HEK293 (cell line): ENCODE results near the gene CHRNA4.

ENCODE experiments used
- ZBTB8A ChIP-seq: fragments of 450-650 bp; formaldehyde crosslinking; IDR thresholded peaks from 2 replicates; pipeline ENCODE4 v1.5.1; 2016; ENCODE audit warnings: missing biosample characterization, missing genetic modification characterization
- ZNF211 ChIP-seq: fragments of 450-650 bp; formaldehyde crosslinking; IDR thresholded peaks from 2 replicates; pipeline ENCODE4 v1.5.1; 2016; ENCODE audit warnings: low read depth, missing biosample characterization, missing genetic modification characterization
- ZNF24 ChIP-seq: fragments of 450-650 bp; formaldehyde crosslinking; IDR thresholded peaks from 2 replicates; pipeline ENCODE4 v1.5.1; 2016; ENCODE audit warnings: missing biosample characterization, missing genetic modification characterization
- ZNF426 ChIP-seq: fragments of 450-650 bp; formaldehyde crosslinking; IDR thresholded peaks from 2 replicates; pipeline ENCODE4 v1.5.1; 2017; ENCODE audit warnings: missing biosample characterization, missing genetic modification characterization, mild to moderate bottlenecking, inconsistent platforms, moderate library complexity
- ZNF660 ChIP-seq: fragments of 450-650 bp; IDR thresholded peaks from 2 replicates; pipeline ENCODE4 v1.5.1; 2018; ENCODE audit warnings: missing biosample characterization, mild to moderate bottlenecking, missing genetic modification characterization
- ZNF777 ChIP-seq: fragments of 450-650 bp; formaldehyde crosslinking; IDR thresholded peaks from 2 replicates; pipeline ENCODE4 v1.5.1; 2017; ENCODE audit warnings: missing biosample characterization, missing genetic modification characterization, borderline replicate concordance
- ZNF791 ChIP-seq: fragments of 450-650 bp; formaldehyde crosslinking; IDR thresholded peaks from 2 replicates; pipeline ENCODE4 v1.5.1; 2016; ENCODE audit warnings: missing biosample characterization, missing genetic modification characterization
- TF ChIP-seq, protein P1 (sequence below): fragments of 450-650 bp; formaldehyde crosslinking; conservative IDR thresholded peaks from 2 replicates; pipeline ENCODE4 v1.5.1; 2016; ENCODE audit warnings: low read depth, missing biosample characterization, missing genetic modification characterization
- TF ChIP-seq, protein P2 (sequence below): fragments of 450-650 bp; formaldehyde crosslinking; IDR thresholded peaks from 2 replicates; pipeline ENCODE4 v1.5.1; 2016; ENCODE audit warnings: missing biosample characterization, missing genetic modification characterization
- TF ChIP-seq, protein P3 (sequence below): fragments of 450-650 bp; formaldehyde crosslinking; IDR thresholded peaks from 2 replicates; pipeline ENCODE4 v1.5.1; 2016; ENCODE audit warnings: missing biosample characterization, missing genetic modification characterization
- TF ChIP-seq, protein P4 (sequence below): fragments of 450-650 bp; formaldehyde crosslinking; IDR thresholded peaks from 2 replicates; pipeline ENCODE4 v1.5.1; 2017; ENCODE audit warnings: missing biosample characterization, missing genetic modification characterization
- TF ChIP-seq, protein P5 (sequence below): fragments of 450-650 bp; formaldehyde crosslinking; IDR thresholded peaks from 2 replicates; pipeline ENCODE4 v1.5.1; 2017; ENCODE audit warnings: missing biosample characterization, missing genetic modification characterization

DNA sequence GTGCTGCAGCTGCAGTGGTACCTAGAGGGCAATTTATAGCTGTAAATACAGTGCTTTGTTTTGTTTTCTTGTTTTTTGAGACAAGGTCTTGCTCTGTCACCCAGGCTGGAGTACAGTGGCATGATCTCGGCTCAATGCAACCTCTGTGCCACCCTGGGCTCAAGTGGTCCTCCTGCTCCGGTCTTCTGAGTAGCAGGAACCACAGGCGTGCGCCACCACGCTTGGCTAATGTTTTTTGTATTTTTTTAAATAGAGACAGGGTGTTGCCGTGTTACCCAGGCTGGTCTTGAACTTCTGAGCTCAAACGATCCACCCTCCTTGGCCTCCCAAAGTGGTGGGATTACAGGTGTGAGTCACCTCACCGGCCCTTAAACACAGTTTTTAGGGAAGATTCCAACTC is 26.8 kb downstream of the CHRNA4 start:
- TF ChIP-seq, protein P1, sequence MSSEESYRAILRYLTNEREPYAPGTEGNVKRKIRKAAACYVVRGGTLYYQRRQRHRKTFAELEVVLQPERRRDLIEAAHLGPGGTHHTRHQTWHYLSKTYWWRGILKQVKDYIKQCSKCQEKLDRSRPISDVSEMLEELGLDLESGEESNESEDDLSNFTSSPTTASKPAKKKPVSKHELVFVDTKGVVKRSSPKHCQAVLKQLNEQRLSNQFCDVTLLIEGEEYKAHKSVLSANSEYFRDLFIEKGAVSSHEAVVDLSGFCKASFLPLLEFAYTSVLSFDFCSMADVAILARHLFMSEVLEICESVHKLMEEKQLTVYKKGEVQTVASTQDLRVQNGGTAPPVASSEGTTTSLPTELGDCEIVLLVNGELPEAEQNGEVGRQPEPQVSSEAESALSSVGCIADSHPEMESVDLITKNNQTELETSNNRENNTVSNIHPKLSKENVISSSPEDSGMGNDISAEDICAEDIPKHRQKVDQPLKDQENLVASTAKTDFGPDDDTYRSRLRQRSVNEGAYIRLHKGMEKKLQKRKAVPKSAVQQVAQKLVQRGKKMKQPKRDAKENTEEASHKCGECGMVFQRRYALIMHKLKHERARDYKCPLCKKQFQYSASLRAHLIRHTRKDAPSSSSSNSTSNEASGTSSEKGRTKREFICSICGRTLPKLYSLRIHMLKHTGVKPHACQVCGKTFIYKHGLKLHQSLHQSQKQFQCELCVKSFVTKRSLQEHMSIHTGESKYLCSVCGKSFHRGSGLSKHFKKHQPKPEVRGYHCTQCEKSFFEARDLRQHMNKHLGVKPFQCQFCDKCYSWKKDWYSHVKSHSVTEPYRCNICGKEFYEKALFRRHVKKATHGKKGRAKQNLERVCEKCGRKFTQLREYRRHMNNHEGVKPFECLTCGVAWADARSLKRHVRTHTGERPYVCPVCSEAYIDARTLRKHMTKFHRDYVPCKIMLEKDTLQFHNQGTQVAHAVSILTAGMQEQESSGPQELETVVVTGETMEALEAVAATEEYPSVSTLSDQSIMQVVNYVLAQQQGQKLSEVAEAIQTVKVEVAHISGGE (tag by site-specific recombination) = no peak
- TF ChIP-seq ZNF777 (tag by site-specific recombination) (no peak), ZBTB8A (tag by site-specific recombination) (no peak), ZNF791 (tag by site-specific recombination) (no peak), ZNF660 (tag by site-specific recombination) (no peak), ZNF426 (no peak), ZNF211 (no peak), ZNF24 (tag by site-specific recombination) (no peak)
- TF ChIP-seq, protein P2, sequence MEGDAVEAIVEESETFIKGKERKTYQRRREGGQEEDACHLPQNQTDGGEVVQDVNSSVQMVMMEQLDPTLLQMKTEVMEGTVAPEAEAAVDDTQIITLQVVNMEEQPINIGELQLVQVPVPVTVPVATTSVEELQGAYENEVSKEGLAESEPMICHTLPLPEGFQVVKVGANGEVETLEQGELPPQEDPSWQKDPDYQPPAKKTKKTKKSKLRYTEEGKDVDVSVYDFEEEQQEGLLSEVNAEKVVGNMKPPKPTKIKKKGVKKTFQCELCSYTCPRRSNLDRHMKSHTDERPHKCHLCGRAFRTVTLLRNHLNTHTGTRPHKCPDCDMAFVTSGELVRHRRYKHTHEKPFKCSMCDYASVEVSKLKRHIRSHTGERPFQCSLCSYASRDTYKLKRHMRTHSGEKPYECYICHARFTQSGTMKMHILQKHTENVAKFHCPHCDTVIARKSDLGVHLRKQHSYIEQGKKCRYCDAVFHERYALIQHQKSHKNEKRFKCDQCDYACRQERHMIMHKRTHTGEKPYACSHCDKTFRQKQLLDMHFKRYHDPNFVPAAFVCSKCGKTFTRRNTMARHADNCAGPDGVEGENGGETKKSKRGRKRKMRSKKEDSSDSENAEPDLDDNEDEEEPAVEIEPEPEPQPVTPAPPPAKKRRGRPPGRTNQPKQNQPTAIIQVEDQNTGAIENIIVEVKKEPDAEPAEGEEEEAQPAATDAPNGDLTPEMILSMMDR (tag by site-specific recombination) = no peak
- TF ChIP-seq, protein P3, sequence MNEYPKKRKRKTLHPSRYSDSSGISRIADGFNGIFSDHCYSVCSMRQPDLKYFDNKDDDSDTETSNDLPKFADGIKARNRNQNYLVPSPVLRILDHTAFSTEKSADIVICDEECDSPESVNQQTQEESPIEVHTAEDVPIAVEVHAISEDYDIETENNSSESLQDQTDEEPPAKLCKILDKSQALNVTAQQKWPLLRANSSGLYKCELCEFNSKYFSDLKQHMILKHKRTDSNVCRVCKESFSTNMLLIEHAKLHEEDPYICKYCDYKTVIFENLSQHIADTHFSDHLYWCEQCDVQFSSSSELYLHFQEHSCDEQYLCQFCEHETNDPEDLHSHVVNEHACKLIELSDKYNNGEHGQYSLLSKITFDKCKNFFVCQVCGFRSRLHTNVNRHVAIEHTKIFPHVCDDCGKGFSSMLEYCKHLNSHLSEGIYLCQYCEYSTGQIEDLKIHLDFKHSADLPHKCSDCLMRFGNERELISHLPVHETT (tag by site-specific recombination) = no peak
- TF ChIP-seq, protein P4, sequence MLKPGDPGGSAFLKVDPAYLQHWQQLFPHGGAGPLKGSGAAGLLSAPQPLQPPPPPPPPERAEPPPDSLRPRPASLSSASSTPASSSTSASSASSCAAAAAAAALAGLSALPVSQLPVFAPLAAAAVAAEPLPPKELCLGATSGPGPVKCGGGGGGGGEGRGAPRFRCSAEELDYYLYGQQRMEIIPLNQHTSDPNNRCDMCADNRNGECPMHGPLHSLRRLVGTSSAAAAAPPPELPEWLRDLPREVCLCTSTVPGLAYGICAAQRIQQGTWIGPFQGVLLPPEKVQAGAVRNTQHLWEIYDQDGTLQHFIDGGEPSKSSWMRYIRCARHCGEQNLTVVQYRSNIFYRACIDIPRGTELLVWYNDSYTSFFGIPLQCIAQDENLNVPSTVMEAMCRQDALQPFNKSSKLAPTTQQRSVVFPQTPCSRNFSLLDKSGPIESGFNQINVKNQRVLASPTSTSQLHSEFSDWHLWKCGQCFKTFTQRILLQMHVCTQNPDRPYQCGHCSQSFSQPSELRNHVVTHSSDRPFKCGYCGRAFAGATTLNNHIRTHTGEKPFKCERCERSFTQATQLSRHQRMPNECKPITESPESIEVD (tag by site-specific recombination) = no peak
- TF ChIP-seq, protein P5, sequence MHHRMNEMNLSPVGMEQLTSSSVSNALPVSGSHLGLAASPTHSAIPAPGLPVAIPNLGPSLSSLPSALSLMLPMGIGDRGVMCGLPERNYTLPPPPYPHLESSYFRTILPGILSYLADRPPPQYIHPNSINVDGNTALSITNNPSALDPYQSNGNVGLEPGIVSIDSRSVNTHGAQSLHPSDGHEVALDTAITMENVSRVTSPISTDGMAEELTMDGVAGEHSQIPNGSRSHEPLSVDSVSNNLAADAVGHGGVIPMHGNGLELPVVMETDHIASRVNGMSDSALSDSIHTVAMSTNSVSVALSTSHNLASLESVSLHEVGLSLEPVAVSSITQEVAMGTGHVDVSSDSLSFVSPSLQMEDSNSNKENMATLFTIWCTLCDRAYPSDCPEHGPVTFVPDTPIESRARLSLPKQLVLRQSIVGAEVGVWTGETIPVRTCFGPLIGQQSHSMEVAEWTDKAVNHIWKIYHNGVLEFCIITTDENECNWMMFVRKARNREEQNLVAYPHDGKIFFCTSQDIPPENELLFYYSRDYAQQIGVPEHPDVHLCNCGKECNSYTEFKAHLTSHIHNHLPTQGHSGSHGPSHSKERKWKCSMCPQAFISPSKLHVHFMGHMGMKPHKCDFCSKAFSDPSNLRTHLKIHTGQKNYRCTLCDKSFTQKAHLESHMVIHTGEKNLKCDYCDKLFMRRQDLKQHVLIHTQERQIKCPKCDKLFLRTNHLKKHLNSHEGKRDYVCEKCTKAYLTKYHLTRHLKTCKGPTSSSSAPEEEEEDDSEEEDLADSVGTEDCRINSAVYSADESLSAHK = no peak
